ENCODE measurements around the gene CLEC1A.

Gene CLEC1A

GRCh38 chr12:10098791-10099190, at the start of gene CLEC1A:
CLEC1A (minus strand) TSS chr12:10098985; CDS start chr12:10098922, 63 bp downstream.
- no peak for DNase-seq

- no peak for DNase-seq
Observed at GRCh38 chr12:10147714-10148403, 49.1 kb upstream of the CLEC1A start.

GRCh38 chr12:10142976-10143589, 44.3 kb upstream of the CLEC1A start:
- DNase-seq: no peak

GRCh38 chr12:10140001-10140400, 41.2 kb upstream of the CLEC1A start:
- peak; percentile 12 for DNase-seq

GRCh38 chr12:10136637-10137205, 37.9 kb upstream of the CLEC1A start:
- no peak for DNase-seq

- DNase-seq: no peak
Observed at GRCh38 chr12:10135126-10135525, 36.3 kb upstream of the CLEC1A start.

GRCh38 chr12:10132850-10133370, 34.1 kb upstream of the CLEC1A start:
- no peak for DNase-seq

GRCh38 chr12:10131111-10131690, 32.4 kb upstream of the CLEC1A start:
- no peak for DNase-seq

GRCh38 chr12:10130042-10130441, 31.3 kb upstream of the CLEC1A start, which contains the start of gene CLEC7A:
CLEC7A (minus strand) TSS chr12:10130199; CDS start chr12:10130082, 117 bp downstream.
- DNase-seq: no peak

- DNase-seq: no peak
Observed at GRCh38 chr12:10128687-10129086, 29.9 kb upstream of the CLEC1A start.

- DNase-seq: no peak
Observed at GRCh38 chr12:10126413-10126812, 27.6 kb upstream of the CLEC1A start.

- DNase-seq: no peak
Observed at GRCh38 chr12:10122689-10123088, 23.9 kb upstream of the CLEC1A start.

GRCh38 chr12:10121278-10121677, 22.5 kb upstream of the CLEC1A start:
- DNase-seq: no peak

GRCh38 chr12:10119066-10119465, 20.3 kb upstream of the CLEC1A start:
- DNase-seq: no peak

- DNase-seq: no peak
Observed at GRCh38 chr12:10115890-10116289, 17.1 kb upstream of the CLEC1A start.

- DNase-seq: no peak
Observed at GRCh38 chr12:10115311-10115710, 16.5 kb upstream of the CLEC1A start.

GRCh38 chr12:10113920-10114319, 15.1 kb upstream of the CLEC1A start:
- DNase-seq: no peak

GRCh38 chr12:10113075-10113474, 14.3 kb upstream of the CLEC1A start:
- no peak for DNase-seq

GRCh38 chr12:10111451-10111850, 12.7 kb upstream of the CLEC1A start:
- no peak for DNase-seq

GRCh38 chr12:10110256-10110844, 11.6 kb upstream of the CLEC1A start:
- DNase-seq: no peak

GRCh38 chr12:10102322-10102721, 3.5 kb upstream of the CLEC1A start:
- no peak for DNase-seq

- DNase-seq: no peak
Observed at GRCh38 chr12:10101648-10102220, 2.9 kb upstream of the CLEC1A start.

GRCh38 chr12:10101042-10101579, 2.3 kb upstream of the CLEC1A start:
- no peak for DNase-seq
